Activated CD8-positive, alpha-beta memory T cell treated with anti-CD3 and anti-CD28 coated beads for 48 hours (primary cell): Measurements from ENCODE around the gene WNT2B.
"Not testable (repeated sequence)": the region's sequence is repeated elsewhere in the genome, so short reads cannot be mapped to it uniquely, and the experiment has no call there.

Experiments
- DNase-seq, 3 experiments: peaks; one replicate each; pipeline ENCODE4 v3.0.0-alpha.2; 2020; ENCODE audit warnings: low read depth in 2 of 3, low spot score in 2 of 3

Gene WNT2B

DNA sequence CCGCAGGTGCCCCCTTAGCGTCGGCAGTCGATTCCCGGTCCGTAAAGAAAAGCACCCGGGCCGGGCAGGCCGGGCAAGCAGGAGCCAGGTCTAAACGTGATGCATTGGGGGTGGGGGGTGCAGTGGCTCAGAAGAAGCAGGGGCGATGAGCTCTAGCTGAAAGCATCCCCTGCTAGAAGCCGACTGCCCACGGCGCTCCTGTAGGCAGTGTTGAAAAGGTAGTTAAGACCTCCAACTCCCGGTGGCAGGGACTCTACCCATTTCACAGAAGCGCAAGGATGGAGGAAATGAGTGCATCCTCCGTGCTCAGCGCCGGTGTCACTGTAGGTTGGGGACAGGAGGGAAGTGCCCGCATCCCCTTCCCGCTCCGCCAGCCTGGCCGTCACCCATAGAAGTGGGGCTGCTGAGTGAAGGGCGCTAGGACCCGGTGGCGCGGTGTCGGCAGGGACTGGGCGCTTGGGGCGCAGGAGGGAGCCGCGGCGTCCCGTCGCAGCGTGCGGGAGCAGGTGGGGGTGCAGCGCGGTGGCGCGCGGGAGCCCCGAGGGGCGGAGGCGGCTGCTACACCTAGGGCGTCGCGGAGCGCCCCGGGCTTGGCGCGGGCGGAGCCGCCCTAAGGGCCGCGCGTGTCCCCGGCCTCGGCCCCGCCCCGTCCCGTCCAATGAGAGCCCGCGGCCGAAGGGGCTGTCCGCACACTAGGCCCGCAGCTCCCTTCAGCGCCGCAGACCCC, at the start of gene WNT2B:
WNT2B (plus strand) TSS at position 688 of the 727 bp plus-strand sequence. CDS start 298 bp downstream, outside the sequence.
- no peak for DNase-seq

DNA sequence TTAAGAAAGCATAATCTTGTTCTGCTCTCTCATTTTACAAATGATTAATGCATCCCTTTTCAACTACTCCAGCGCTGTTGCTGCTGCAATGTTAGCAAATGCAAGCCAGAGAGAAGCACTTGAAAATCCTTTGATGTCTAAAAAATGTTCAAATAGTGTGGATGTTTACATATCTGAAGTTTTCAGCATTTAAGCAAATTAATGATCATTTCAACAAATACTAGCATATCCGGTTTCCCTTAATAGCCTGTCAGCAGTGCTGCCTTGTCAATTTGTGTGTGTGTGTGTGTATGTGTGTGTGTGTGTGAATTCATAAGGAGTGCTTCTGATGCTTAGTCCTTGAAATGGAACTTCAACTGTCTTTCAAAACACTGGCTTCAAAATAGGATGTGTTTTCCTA, 48.1 kb upstream of the WNT2B start:
- DNase-seq = no peak

DNA sequence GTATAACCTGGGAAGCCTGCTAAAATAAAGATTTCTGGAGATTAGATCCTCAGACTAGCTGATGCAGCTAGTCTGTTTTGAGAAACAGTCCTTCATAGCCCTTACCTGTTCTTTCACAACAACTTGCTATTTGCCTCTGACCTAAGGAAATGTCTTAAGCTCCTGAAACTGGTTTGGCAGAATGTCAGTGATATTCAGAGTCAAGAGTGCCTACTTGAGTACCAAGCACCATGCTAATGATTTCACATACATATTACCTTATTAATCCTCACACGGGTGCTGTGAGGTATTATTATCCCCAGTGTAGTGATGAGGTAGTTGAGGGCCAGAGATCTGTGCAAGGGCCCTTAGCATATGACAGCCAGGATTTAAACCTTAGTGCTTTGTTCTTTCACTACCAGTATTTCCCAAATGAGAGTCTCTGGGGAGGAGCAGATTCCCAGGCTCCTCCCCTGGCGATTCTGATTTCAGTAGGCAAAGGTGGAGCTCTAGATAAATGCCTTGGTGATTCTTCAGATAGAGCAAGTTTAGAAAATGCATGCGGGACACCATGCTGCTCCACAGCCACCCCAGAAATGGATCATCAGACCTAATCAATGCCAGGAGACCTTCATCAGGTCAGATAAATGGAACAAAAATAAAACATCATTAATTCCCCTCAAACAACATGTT, 47.4 kb upstream of the WNT2B start:
- no peak for DNase-seq

DNA sequence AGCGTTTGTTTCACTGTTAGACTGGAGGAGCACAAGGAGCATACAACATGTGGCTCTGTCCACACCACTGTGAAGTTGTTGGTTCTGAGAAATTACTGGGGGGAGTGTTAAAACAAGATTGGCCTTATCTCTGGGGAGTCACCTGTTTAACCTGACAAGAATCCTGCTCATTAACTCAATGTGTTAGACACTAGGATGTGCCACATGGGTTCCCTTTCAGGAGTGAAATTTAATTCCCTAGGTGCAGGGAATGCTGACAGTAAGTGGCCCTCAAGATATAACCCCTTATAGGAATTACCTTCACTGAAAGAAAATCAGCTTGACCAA, 45.8 kb upstream of the WNT2B start:
- DNase-seq = no peak

DNA sequence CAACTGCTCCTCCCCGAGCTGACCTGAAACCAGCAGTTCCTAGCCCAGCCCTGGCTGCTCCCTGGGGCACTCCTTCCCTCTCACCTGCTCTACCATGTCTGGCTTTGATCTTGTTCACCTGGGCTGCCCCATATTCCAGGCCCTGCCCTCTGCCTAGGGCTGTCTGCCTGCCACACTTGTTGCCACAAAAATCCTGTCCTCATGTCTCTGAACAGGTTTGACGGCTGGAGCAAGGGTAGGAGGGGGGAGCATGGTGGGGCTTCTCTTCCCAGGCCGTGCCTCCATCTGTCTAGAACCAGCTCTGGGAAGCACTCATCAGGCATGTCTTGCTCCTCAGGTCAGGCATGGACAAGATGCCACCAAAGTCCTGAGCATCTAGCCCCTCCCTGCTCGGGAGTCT, 44.3 kb upstream of the WNT2B start:
- no peak for DNase-seq

DNA sequence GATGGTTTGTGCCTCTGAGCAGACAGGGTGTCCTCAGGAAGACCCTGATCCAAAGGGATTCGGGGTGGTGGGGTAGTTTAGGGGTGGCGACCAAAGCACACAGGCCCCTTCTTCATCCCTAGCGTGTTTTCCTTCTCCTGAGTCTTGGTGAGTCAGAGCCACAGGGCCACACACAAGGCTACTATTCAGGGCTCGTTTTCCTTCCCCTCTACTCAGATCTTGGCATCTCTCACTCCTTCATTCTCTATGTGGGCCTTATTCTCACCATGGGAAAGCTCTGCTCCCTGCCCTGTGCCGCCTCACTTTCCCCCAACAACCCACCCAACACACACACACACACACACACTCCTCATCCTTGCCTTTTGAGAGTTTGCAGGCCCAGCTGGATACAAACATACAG, 43.6 kb upstream of the WNT2B start:
- no peak for DNase-seq

DNA sequence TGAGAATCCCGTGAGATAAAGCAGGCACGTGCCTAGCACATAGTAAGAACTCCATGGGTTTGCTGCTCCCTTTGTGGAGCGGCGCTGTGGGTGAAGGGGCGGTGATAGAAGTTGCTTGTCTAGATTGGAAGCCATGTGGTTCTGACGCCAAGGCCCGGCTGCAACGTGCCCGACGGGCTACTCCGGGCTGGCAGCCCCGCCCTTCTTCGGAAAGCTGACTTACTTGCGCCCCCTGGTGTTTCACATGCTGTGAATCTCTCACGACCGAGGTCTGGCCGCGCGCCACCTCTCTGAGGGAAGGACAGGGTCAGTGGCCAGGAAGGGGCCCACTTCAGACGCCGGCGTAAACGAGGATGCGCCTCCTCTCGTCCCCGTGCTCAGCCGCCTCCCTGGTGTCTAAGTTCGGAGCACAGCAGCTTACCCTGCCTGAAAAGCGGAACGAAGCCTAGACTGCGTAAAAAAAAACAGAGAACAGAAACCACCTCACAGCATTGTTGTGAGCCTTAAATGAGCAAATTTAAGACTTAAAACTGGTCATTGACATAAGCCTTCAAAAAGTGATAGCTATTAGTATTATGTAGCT, 42.6 kb upstream of the WNT2B start:
- DNase-seq = peak; percentile 65 to 77 (median 65)

DNA sequence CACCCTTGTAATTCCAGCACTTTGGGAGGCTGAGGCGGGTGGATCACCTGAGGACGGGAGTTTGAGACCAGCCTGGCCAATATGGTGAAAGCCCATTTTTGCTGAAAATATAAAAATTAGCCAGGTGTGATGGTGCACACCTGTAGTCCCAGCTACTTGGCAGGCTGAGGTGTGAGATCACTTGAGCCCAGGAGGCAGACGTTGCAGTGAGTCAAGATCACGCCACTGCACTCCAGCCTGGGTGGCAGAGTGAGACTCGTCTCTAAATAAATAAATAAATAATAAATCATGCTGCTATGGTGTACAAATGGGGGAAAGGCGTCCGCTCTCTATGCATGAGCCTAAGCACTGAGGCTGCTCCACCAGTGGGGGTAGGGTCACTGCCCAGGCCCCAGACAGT, 38.4 kb upstream of the WNT2B start:
- not testable (repeated sequence) for DNase-seq

DNA sequence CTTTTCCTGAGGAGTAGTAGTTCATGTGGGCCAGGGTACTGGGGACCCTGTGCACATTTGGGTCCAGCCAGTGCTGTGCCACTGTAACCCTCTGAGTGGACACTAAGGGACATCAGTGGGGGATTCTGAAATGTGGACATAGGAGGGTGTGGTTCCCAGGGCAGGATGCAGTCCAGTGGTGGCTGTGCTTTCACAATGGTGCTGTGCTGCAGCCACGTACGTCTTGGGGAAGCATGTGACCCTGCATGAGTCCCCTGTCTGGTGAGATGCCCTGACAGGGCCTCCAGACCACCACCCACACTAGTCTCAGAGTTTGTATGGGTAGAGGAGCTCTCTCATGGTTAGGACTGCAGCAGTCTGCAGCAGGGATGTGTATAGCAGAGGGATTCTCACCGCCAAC, 37.8 kb upstream of the WNT2B start:
- DNase-seq = no peak

DNA sequence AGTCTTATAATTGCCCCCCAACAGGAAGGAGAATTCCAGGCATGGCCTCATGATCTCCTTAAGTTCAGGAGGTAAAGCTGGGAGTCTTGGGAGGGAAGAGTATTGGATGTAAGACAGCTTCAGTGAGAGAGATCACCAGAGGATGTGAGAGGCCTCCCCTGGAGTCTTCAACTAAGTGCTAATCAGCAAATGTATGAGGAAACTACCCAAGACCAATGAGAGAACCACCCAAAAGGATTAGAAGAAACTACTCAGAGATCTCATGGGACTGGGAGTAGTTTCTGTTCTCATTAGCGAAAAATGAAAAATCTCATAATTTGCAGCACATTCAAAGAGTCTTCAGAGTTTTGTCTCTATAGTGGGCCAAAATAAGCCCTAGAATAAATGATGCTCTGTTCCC, 36.6 kb upstream of the WNT2B start:
- no peak for DNase-seq

DNA sequence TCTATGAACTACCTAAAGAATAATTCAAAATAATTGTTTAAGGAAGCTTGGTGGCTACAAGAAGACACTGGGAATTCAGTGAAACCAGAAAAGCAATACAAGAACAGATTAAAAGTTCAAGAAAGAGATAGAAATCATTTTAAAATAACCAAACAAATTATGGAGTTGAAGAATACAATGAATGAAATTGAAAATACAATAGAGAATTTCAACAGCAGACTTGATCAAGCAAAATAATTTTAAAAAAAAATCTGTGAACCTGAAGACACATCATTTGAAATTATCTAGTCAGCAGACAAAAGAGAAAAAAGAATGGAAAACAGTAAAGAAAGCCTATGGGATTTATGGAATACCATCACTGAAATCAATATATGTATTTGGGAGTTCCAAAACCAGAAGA, 31.2 kb upstream of the WNT2B start:
- DNase-seq = no peak

DNA sequence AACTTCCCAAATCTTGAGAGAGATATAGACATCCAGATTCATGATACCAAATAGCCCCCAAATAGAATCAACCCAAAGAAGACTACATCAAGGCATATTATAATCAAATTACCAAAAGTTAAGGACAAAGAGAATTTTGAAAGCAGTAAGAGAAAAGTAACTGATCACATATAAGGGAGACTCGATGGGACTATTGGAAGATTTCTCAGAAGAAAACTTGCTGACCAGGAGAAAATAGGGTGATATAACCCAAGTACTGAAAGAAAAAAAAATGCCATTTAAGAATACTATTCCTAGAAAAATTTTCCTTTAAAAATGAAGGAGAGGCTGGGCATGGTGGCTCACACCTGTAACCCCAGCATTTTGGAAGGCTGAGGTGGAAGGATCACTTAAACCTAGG, 30.5 kb upstream of the WNT2B start:
- no peak for DNase-seq

DNA sequence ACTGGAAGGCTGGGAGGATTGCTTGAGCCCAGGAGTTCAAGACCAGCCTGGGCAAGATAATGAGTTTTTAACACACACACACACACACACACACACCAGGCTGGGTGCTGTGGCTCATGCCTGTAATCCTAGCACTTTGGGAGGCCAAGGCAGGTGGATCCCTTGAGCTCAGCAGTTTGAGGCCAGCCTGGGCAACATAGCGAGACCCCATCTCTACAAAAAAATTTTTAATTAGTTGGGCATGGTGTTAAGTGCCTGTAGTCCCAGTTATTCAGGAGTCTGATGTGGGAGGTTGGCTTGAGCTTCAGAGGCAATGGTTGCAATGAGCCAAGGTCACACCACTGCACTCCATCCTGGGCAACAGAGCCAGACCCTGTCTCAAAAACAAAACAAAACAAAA, 22.7 kb upstream of the WNT2B start:
- DNase-seq = not testable (repeated sequence)

DNA sequence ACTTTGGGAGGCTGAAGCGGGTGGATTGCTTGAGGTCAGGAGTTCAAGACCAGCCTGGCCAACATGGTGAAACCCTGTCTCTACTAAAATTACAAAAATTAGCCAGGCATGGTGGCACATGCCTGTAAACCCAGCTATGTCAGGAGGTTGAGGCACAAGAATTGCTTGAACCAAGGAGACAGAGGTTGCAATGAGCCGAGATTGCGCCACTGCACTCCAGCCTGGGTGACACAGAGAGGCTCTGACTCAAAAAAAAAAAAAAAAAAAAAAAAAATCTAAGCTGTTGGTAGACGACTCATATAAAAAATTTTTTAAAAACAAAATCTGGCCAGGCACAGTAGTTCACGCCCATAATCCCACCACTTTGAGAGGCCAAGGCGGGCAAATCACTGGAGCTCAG, 21.1 kb upstream of the WNT2B start:
- not testable (repeated sequence) for DNase-seq

DNA sequence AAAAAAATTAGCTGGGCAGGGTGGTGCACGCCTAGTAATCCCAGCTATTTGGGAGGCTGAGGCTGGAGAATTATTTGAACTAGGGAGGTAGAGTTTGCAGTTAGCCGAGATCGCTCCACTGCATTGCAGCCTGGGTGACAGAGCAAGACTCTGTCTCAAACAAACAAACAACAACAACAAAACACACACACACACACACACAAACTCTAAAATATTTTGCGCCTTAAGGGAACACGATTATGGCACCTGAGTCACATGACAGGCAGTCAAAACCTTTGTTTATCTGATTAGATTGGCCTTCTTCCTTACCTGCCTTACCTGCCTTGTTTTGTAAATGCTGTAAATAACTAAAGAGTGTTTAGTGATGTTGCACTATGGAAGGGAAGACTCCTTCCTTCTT, 20.6 kb upstream of the WNT2B start:
- DNase-seq = no peak

DNA sequence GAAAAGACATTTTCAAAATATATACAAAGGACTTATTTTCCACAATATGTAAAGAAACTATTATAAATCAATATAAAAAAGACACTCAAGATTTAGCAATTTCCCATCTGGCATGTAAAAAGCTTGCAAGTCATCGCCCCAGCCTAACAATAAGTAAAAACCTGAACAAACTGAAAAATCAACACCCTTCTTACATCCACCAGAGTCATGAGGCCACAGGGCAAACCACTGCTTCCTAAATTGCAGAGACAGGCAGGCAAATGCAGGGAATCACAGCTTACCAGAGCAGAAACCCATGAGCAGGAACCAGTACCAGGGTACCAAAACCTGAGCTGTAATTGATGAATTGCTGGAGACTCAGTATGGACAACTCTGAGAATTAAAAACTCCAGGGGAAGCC, 16.7 kb upstream of the WNT2B start:
- no peak for DNase-seq

DNA sequence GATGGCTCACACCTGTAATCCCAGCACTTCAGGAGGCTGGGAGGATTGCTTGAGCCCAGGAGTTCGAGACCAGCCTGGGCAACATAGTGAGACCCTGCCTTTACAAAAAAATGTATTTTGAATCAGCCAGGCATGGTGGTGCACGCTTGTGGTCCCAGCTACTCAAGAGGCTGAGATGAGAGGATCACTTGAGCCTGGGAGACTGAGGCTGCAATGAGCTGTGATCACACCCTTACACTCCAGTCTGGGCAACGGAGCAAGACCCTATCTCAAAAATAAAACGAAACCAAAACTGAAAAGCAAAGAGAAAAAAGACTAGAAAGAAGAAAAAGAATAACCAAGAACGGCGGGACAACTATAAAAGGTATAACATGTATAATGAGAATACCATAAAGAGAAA, 15.4 kb upstream of the WNT2B start:
- DNase-seq = no peak

DNA sequence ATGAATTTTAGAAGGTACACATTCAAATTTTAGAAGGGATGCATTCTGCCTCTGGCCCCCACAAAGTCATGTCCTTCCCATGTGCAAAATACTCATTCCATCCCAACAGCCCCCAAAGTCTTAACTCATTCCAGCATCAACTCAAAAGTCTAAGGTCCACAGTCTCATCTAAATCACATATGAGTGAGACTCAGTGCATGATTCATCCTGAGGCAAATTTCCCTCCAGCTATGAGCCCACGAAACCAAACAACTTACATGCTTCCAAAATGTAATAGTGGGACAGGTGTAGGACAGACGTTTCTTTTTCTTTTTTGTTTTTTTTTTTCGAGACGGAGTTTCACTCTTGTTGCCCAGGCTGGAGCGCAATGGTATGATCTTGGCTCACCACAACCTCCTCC, 12.5 kb upstream of the WNT2B start:
- no peak for DNase-seq

DNA sequence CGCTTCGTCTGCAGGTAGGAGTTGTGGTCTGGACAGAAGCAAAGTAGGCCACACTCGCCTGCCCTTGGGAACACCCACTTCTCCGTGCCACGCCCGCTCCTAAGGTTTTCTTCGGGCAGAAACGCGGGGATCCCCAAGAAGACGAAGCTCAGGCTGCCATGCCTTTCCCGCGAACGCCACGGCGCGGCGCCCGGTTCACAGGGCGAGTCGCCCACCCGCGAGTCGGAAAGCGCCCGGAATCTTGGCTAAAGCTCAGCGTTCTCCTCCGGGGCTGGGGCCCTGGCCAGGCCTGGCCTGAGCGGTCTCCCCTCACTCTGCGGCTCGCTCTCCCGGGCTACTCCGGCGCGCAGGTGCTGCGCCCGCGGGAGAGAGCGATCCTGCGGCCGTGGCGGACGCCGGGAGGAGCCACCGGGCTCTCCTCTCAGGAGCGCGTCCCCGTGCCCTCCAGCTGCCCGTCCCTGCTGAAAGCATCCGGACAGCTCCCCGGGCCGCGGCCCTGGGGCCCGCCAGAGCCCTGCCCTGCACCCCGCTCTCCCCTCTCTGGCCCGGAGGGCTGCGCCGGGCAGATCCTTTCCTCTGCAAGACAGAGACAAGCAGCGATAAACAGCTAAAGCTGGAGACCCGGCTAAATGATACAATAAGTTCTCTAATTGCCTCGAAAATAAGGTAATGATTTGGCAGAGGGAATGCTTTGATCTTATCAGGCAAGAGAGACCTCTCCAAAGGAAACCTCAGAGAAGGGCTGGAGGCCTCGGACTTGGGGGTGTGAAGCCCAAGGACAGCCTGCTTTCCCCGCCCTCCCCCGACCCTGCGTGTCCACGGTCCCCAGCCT, 6.7 kb upstream of the WNT2B start:
- DNase-seq = peak in 1 of 3 experiments; percentile 30

DNA sequence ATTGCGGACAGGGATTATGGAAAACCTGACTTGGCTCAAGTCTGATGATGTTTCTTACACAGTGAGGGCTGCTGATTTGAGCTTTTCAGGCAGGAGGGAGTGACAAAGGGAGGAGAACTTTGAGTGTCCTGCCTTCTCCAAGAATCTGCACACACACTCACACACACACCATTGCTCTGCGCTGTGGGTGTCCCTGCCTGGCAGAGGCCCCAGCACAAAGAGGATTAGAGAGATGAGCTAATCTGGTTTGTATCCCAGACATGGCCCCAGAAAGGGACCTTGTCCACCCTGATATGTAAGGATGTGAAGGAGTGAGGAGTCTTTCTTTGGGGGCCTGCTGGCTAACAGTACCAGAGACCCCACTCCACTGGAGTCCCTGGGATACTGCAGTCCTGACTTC, 5.9 kb upstream of the WNT2B start:
- no peak for DNase-seq

DNA sequence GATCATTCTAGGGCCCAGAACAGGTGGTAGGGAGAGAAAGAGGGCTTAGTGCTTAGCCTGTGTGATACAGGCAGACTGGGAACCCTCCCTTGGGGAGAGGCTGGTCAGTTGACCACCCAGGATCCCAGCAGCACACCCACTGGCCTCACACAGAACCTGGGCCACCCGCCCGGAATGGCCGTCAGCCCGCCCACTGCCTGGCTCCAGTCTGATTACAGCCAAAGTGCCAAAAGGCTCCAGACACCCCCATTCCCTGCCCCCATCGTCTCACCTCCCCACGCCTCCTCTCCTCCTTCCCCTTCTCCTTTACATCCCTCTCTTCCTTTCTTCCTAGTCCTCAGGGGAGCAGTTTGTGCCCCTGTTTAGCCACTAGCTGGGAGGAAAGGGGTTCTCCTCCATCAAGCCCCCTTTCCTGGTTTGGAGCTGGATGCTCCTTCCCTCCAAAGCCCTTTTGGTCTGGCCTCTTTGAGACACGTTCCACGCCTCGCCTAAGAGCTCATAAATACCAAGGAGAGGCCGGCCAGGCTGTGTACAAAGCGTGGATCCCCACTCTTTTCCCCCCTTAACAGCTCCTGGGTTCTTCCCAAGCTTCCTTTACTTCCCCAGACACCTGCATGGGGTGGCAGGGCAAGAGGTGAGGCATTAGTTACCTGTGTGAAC, 4.6 kb upstream of the WNT2B start:
- DNase-seq = no peak
